UCSD-AML1 (cell line): ENCODE results near the gene CYP24A1.
"Not testable (repeated sequence)": the region's sequence is repeated elsewhere in the genome, so short reads cannot be mapped to it uniquely, and the experiment has no call there.

Experiments used
- DNase-seq: peaks from one replicate; lab custom pipeline; 2025; ENCODE audit not compliant: unreplicated experiment; lab: John Stamatoyannopoulos, UW

Gene CYP24A1

GRCh38 chr20:54134445-54135220 is 39.2 kb downstream of the CYP24A1 start:
- DNase-seq, result no peak

- no peak for DNase-seq
These were observed 40.1 kb downstream of the CYP24A1 start for GRCh38 chr20:54133434-54134427.

GRCh38 chr20:54132612-54133433 is 41.0 kb downstream of the CYP24A1 start:
- no peak for DNase-seq

GRCh38 chr20:54131675-54132611 is 41.8 kb downstream of the CYP24A1 start:
- no peak for DNase-seq

- DNase-seq, result not testable (repeated sequence)
These were observed 42.7 kb downstream of the CYP24A1 start for GRCh38 chr20:54131125-54131524.

GRCh38 chr20:54129350-54129749 is 44.4 kb downstream of the CYP24A1 start:
- DNase-seq, result no peak

- no peak for DNase-seq
These were observed 45.8 kb downstream of the CYP24A1 start for GRCh38 chr20:54127855-54128574.

- DNase-seq, result no peak
These were observed 46.8 kb downstream of the CYP24A1 start for GRCh38 chr20:54126806-54127655.

GRCh38 chr20:54126328-54126727 is 47.5 kb downstream of the CYP24A1 start:
- not testable (repeated sequence) for DNase-seq

GRCh38 chr20:54123587-54124180 is 50.1 kb downstream of the CYP24A1 start:
- no peak for DNase-seq

GRCh38 chr20:54122681-54123586 is 50.9 kb downstream of the CYP24A1 start:
- no peak for DNase-seq

GRCh38 chr20:54122189-54122588 is 51.6 kb downstream of the CYP24A1 start:
- DNase-seq, result no peak

GRCh38 chr20:54119744-54120143 is 54.0 kb downstream of the CYP24A1 start:
- no peak for DNase-seq

GRCh38 chr20:54118220-54119001 is 55.4 kb downstream of the CYP24A1 start:
- DNase-seq, result no peak

GRCh38 chr20:54116550-54117235 is 57.1 kb downstream of the CYP24A1 start:
- DNase-seq, result no peak
